Heart left ventricle (tissue), 13 donors: ENCODE data around the gene ZNF219.

Experiments used
- POLR2A ChIP-seq, 2 donors: fragments of 450-650 bp; IDR thresholded peaks; one replicate each; pipeline ENCODE4 v1.6.1; 2017; ENCODE audit warnings: antibody characterized with exemption in 2 of 2, mild to moderate bottlenecking in 2 of 2, moderate library complexity in 2 of 2
- TF ChIP-seq, protein P1 (sequence below), 12 donors: fragments of 200-600 bp; sonication (generic) in 4 of 12; IDR thresholded peaks; one replicate each; pipeline versions ENCODE4 v1.5.0 to v1.8.0; 2018 to 2022; ENCODE audit warnings: antibody characterized with exemption in 12 of 12, mild to moderate bottlenecking in 5 of 12
- donor health status: ischemic (EF 13 %, LVEDD 7.1; RV severe dilation, severe dysfunction).
- donor health status: DM: no; HTN: yes; CAD: no.
- donor health status: DM: no; HTN: no; CAD: no.
- donor health status: ischemic (EF 25% LVEDD 6.9; RV normal size, moderate dysfunction).
- donor health status: ischemic (EF 25% LVEDD 5.7; RV mildly dilated, moderate dysfunction).
- donor health status: ischemic (EF 35%, LVEDD 5.7; RV mildly dilated, moderate dysfunction).
- donor health status: nonischemic (EF 11% LVEDD 7.7; RV severe dilation, severe dysfunction).
- donor health status: DM: yes; HTN: yes; CAD: no.
- donor health status: PGD.
- donor health status: ischemic (EF 29% LVEDD 5.4; RV normal size, mild dysfunction).
- donor health status: nonischemic (EF 23%, LVEDD 6.1; RV moderate dilation, normal function).

DNA sequence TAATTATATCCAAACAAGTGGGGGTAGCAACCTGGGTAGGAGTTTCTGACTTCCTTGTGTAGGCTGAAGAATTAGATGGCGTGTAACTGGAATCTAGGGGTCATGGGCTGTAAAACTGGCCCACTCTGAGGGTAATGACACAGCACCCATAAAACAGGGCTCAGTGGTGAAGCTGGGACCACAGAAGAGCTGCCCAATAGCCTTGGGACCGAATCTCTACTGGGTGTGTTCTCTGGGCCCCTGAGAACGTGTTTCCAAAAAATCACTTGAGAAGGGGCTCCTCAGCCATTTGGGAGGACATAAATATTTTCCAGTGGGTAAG lies 37.1 kb downstream of the ZNF219 start:
- TF ChIP-seq, protein P1, sequence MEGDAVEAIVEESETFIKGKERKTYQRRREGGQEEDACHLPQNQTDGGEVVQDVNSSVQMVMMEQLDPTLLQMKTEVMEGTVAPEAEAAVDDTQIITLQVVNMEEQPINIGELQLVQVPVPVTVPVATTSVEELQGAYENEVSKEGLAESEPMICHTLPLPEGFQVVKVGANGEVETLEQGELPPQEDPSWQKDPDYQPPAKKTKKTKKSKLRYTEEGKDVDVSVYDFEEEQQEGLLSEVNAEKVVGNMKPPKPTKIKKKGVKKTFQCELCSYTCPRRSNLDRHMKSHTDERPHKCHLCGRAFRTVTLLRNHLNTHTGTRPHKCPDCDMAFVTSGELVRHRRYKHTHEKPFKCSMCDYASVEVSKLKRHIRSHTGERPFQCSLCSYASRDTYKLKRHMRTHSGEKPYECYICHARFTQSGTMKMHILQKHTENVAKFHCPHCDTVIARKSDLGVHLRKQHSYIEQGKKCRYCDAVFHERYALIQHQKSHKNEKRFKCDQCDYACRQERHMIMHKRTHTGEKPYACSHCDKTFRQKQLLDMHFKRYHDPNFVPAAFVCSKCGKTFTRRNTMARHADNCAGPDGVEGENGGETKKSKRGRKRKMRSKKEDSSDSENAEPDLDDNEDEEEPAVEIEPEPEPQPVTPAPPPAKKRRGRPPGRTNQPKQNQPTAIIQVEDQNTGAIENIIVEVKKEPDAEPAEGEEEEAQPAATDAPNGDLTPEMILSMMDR (IDR thresholded peaks at IDR 0.05), result no peak
- TF ChIP-seq POLR2A (IDR thresholded peaks at IDR 0.05), result no peak
